Right kidney (tissue), 1 donor: ENCODE data around the gene CDH1.
"Not testable (repeated sequence)": the region's sequence is repeated elsewhere in the genome, so short reads cannot be mapped to it uniquely, and the experiment has no call there.

Experiments used
- DNase-seq: peaks from one replicate; pipeline ENCODE4 v3.0.0-alpha.2; 2016

Gene CDH1

GRCh38 chr16:68760671-68761275 is 23.7 kb downstream of the CDH1 start:
- DNase-seq, result no peak

DNA sequence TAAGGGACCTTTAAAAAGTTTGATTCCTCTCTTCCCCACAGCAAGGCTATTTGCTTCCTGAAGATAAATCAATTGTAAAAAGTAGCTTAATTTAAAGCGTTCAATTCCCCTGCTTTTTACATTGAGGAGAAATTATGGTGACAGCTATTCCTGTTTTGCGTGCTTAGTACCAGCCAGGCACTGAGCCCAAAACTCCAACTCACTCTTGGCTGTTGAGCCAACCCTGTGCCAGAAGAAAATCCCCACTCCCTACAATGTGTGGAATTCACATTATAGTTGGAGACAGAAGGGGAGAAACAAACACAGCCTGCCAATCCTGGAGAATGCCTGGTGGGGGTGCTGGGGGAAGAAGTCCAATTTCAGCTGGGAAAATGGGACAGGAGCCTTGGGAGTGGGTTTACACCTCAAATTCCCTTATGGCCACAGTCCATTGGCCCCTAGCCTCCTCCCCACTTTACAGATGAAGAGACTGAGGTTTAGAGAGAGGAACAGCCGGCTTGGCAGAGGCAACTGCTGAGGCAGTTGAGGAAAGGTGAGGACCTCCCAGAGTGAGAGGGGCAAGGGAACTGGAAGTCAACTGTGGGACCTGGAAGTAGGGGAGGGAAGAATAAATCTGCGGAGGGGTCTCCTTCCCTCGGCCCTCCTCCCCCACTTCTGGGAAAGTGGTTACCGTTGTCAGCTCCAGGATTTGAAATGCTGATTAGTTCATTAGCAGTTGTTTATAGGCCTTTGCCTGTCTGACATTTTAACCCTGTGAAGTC is 26.1 kb downstream of the CDH1 start:
- no peak for DNase-seq

DNA sequence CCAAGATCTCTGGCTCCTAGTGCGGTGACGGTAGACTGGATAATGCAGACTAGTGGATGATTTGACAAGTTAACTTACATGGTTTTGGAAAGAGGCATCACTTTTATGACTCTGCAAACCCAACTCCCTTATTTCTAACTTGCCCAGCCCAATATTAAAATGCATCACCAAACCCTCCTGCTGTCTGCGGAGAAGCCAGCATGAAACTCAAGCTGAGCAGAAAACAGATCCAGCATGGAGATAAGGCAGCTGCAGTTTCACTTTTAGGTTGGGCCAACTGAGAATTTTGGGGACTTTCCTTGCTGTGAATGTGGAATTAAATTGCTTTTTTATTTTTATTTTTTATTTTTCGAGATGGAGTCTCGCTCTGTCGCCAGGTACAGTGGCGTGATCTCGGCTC is 27.8 kb downstream of the CDH1 start:
- no peak for DNase-seq

GRCh38 chr16:68767581-68767980 is 30.5 kb downstream of the CDH1 start:
- DNase-seq, result no peak

DNA sequence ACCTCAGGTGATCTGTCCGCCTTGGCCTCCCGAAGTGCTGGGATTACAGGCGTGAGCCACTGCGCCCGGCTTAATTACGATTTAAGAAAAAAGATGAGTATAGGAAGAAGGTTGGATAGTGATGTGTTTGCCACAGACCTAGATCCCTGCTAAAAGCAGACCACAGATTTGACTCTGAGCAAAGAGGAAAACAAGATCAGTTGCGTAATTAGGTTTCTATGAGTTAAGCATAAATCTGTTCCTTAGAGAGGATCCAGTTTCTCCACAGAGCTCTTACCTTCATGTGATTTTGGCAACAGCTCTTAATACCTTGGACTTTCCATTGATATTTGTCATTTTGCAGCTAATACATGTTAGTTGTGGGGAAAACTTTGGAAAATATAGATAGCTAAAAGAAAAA is 31.1 kb downstream of the CDH1 start:
- DNase-seq, result no peak

DNA sequence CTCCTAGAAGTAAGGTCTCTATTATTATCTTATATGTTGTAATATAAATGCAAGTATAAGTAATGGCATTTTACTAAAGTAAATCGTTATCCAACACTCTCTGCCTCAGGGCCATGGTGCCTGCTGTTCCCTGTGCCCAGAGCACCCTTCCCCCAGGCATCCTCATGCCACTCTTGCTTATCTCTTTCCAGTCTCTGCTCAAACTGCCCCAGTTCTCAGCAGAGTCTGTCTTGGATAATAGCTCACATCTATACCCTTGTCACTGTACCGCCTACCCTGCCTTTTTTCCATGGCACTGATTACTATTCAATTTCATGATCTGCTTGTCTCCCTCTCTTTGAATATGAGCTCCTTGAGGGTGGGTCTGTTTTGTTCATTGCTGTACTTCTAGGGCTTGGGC is 31.7 kb downstream of the CDH1 start:
- DNase-seq, result no peak

- DNase-seq, result no peak
Observed at GRCh38 chr16:68770671-68771070, 33.6 kb downstream of the CDH1 start.

- DNase-seq, result no peak
Observed at GRCh38 chr16:68772030-68772681, 35.1 kb downstream of the CDH1 start.

DNA sequence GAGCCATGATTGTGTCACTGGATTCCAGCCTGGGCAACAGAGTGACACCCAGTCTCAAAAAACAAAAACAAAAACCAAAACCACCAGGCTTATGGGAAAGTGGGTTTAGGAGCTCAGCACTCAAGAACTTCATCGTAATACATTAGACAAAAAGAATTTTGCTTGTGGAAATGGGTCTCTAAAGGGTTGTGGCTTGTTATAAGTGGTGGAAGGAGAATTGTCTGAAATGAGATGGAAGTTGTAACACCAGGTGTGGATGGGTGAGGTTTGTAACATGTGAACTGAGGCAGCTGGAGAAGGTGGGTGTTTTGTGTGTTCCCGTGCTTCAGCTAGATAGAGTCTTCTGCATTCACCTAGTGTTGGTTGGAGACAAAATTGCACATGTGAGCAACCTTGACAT is 35.8 kb downstream of the CDH1 start:
- no peak for DNase-seq

DNA sequence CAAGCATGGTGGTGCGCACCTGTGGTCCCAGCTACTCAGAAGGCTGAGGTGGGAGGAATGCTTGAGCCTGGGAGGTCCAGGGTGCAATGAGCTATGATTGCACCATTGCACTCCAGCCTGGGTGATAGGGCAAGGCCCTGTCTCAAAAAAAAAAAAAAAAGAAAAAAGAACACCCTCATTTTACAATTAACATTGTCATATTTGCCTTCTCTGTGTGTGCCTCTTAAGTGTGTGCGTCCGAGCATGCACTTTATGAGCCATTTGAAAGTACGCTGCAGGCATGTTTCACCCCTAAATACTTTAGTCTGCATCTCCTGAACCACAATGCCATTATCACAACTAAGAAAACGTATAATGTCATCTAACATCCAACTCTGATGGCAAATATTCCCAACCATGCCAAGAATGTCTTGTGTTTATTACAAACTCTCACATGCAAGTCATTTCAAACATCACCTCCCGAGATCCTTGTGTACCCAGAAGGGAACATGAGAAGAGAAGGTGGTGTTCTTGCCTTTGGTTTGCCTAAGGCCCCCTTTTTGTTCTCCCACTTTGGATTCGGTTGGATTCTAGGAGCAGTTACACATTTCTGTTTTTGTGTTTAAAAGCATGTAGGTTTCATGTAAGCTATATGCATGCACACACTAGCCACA is 38.0 kb downstream of the CDH1 start:
- DNase-seq, result no peak

DNA sequence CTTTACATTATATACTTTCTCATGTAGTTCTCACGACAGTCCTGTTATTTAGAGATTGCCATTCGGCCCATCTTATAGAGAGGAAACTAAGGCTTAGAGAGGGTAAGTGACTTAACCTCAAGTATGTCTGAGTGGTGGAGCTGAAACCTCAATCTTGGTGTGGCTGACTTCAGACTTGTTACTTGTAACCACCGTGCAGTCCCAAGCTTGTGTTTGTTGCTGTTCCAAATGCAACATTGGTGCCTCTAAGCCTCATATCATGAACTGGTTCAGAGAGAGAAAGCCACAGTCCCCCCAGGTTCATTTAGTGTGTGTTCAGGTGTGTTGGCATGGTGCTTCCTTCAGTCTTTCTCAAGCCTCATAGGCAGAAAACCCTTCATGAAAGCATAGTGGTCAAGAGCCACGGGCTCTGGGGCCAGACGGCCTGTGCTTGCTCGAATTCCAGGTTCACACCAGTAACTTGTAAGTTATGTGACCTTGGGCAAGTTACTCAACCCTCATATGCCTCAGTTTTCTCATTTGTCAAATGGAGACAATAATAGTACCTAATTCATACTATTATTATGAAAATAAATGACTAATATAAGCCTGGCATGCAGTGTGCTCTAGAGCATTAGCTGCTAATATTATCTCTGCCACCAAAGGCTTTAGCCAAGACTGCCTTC is 39.9 kb downstream of the CDH1 start:
- DNase-seq, result no peak

DNA sequence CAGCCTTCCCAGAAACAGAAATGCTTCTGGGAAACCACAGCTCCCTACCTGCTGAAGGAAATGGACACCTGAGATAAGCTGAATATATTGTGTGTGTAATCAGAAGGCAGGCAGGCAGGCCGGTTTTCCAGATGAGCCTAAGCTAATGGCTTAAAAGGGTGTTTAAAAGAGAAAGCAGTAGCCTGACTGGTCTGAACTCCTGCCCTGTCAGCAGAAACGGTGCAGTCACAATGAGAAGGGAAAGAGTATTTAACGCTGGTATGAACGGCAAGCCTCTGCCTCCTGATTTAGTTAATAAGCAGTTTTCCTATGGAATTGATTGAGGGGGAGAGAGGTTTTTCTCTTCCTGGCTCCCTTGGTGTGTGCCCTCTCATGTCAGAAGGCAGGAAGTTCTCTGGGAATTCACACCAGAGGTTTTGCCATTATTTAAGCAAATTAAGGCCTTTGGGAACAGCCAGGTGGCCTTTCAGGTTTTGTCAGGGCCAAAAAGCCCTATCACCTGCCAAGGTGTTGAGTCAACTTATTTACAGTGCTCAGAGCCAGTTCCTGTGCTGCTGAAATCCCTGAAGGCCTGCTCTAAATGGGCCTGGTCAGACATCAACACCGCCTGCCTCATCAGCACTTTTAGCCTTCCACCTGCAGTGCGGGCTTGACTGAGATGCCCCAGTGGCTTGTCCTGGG is 41.6 kb downstream of the CDH1 start:
- DNase-seq, result no peak

DNA sequence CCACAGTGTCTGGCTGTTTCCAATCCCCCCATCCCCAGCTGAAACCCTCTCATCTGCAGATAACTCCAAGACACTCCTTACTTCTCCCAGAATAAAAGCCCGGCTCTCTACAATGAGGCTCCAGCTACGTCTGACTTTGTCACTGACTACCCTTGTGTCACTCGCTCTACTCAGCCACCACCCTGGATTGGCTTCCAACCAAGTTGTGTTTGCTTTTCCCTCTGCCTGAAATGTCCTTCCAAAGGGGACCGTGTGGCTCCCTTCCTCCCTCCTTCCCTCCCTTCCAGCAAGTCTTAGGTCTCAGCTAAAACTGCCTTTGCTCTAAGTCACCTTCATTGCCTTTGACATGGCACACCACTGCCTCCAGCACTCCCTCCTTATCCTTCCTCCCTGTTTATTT is 42.8 kb downstream of the CDH1 start:
- no peak for DNase-seq

DNA sequence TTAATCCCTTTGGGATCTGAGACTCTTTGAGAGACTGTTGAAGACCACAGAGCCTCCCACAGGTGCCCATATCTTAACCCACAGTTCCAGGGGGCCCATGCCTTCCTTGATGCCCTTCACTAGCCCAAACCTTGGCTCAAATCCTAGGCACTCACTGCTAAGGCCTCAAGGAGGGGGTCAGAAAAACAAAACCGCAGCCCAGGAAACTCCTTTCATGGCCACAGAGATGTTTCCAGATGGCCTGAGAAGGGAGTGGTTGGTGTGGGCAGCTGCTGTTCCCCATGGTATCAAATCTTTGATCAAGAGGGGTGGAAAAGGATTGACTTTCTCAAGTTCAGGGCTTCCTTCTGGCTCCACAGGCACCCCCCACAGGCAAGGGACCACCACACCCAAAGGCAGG is 44.7 kb downstream of the CDH1 start:
- DNase-seq, result no peak

DNA sequence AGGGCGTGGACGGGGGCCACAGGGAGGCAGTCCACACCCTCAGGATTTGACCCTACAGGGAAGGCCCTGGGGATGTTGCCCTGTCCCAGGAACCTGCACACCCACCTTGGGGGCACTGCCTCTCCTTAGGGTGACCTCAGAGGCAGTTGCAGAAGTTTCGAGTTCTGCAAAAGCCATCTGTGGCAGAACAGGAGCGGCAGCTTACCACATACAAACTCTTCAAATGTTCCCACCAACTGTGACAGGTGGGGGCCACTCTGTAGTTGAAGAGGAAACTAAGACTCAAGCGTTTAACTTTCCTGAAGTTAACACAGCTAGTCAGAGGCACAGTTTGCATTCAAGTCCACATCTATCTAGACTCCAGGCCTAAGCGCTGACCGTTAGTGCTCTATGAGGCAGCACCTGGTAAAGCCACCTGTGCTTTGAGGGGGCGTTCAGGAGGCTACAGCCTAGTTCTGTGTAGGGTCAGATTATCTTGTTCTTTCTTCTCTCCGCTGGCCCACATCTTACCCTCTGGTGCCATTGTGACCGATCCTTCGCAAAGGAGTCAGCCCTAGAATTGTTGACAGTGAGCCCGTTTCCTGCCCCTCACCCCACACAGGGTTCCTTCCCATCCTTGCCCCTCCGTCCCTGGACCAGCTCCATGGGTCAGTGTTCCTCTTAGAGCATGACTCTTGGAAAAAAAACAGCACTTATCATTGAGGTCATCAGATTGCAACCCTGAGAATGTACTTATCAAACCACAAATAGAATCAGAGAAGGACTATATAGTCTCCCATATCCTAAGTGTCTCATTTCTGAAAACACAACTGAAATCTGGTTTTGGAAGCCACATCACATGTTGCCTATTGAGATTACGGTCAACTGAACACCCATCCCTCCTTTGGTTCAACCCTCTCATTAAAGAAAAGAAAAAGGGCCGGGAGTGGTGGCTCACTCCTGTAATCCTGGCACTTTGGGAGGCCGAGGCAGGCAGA is 45.4 kb downstream of the CDH1 start:
- no peak for DNase-seq

GRCh38 chr16:68784226-68784625 is 47.1 kb downstream of the CDH1 start:
- DNase-seq, result no peak

DNA sequence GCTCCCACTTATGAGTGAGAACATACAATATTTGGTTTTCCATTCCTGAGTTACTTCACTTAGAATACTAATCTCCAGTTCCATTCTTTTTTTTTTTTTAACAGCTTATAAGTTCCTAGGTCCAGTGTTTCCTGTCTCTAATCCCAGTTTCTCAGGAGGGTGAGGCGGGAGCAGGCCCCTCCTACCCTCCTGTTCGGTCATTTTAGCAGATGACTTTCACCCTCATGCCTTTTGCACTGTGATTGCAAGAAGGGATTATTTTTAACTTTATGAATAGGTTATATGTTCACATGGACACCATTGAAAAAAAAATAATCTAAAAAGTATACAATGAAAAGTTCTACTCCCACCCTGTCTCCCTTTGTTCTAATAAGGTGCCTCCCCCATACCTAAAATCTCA is 47.6 kb downstream of the CDH1 start:
- no peak for DNase-seq

DNA sequence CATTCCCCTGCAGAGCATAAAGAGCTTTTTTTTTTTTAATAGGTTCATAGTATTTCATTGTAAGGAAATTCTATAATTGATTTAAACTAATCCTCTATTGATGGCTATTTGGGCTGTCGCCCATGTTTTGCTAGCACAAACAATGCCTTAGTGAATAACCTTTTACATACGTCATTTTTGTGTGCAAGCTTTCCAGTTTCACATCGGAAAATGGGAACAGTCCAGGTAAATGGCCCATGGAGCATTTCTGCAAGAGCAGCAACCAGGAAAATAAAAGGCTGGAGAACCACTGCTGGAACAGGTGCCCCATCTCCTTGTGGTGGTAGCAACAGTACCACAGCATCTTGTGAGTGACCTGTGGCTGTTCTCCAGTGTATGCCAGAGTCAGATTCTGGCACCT is 48.6 kb downstream of the CDH1 start:
- DNase-seq, result no peak

GRCh38 chr16:68786685-68787418 is 49.8 kb downstream of the CDH1 start:
- no peak for DNase-seq

DNA sequence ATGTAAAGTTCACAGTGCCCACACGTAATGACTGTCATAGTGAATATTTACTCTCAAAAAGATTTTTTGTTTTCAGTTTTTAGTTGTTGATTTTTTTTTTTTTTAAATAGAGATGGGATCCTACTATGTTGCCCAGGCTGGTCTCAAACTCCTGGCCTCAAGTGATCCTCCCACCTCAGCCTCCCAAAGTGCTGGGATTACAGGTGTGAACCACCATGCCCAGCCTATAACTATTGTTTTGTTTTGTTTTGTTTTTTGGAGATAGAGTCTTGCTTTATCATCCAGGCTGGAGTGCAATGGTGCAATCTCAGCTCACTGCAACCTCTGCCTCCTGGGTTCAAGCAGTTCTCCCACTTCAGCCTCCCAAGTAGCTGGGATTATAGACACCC is 50.3 kb downstream of the CDH1 start:
- DNase-seq, result not testable (repeated sequence)
